NCI-H748 (cell line): ENCODE data around the gene TRAF3IP3.

ENCODE experiments used
- DNase-seq: peaks from one replicate; lab custom pipeline; 2025; ENCODE audit not compliant: unreplicated experiment; lab: John Stamatoyannopoulos, UW

The TRAF3IP3 gene

GRCh38 chr1:209755926-209756614 lies at the start of gene TRAF3IP3:
TRAF3IP3 (plus strand) TSS chr1:209756053; CDS start chr1:209760040, 3,987 bp downstream.
- DNase-seq = no peak

GRCh38 chr1:209706622-209707021 lies 49.2 kb upstream of the TRAF3IP3 start:
- no peak for DNase-seq

DNA sequence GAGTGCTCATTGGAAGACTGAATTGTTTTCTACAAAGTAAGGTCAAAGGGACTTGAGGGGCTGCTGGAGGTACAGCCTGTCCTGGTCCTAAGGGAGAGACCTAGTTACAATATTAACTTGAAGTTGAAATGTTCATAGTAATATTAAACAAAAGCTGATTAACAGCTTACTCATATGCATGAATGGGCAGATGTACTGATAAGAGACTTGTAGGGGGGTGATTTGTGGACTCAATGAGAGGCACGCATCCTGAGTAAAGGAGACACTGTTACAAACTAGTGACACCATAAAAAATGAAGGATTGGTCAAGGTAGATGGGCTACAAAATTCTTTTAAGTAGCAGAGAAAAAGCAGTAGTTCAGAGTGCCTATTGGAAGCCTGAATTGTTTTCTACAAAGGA lies 48.5 kb upstream of the TRAF3IP3 start:
- no peak for DNase-seq

DNA sequence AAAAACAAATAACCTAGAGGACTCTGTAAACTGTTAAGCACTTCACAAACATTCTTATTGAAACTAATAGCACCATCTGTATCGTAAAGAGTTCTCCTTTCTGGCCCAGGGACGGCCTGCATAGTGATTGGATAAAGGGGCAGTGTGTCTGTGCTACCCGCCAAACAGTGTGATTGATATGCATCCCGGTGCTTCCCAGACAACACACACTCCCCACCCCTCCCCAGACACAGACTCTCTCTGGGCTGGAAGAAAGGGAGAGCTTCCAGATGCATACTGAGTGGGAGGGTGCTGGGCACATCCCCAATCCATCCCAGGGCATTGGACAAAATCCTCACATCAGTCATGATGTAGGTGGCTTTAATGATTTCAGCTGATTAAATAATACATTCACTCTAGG lies 47.6 kb upstream of the TRAF3IP3 start:
- DNase-seq = no peak

DNA sequence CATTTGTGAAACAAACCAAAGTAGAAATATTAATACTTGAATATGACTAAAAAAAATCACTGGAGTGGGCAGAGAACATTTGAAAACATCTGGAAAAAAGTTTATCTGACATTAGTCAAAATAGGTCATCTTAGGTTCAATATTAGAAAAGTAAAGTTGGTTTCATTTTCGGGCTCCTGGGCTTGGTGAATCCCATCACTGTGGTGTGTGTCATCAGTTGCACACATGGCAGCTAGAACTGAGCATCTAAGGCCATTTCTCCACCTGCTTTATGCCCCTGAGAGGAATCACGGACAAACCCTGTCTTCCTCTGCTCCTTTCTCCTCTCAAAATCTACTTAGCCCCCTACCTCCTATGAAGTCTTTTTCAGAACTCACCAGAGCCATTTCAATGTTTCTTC lies 45.8 kb upstream of the TRAF3IP3 start:
- no peak for DNase-seq

- DNase-seq = no peak
These were observed 45.0 kb upstream of the TRAF3IP3 start for GRCh38 chr1:209710847-209711246.

DNA sequence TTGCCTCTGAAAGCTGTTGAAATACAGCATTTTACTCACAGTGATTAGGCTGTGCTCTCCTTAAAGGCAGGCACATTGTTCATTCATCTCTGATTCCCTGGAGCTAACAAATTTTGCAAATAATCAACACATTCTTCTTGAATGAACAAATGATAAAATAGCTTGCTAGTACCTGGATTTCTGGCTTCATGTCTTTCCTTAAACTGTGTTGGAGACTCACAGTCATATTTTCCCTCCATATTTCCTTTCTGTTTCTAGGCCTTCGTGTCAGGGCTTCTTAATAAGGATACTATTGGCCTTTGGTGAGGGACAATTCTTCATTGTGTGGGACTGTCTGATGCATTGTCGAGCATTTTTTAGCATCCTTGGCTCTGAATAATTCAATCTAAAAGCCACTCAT lies 41.5 kb upstream of the TRAF3IP3 start:
- no peak for DNase-seq

DNA sequence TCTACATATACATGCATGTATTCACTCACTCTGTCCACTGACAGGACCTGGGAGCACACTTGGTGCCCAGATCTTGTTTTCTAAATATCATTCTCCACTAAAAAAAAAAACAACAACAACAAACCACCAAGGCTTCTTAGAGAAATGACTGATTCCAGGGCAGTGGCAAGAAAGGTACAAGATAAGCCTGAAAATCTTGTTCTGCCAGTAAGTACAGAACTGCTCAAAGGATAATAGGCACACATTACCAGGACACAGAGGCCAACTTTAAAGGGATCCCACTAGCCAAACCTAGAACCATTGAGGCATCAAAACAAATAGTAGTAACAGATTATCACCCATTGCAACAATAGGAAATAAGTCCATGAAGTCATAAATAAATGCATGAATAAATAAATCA lies 40.5 kb upstream of the TRAF3IP3 start:
- no peak for DNase-seq

DNA sequence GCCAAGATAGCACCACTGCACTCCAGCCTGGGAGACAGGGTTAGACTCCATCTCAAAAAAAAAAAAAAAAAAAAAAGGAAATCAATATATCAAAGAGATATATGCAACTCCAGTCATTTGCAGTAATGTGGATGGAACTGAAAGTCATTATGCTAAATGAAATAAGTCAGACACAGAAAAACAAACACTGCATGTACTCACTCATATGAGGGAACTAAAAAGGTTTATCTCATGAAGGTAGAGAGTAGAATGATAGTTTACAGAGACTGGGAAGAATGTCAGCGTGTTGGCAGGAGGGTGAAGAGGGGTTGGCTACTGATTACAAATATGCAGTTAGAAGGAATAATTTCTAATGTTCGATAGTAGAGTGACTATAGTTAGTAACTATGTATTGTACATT lies 38.0 kb upstream of the TRAF3IP3 start:
- no peak for DNase-seq

GRCh38 chr1:209720326-209720725 lies 35.5 kb upstream of the TRAF3IP3 start:
- no peak for DNase-seq

- DNase-seq = no peak
These were observed 35.0 kb upstream of the TRAF3IP3 start for GRCh38 chr1:209720826-209721225.

GRCh38 chr1:209721323-209721722 lies 34.5 kb upstream of the TRAF3IP3 start:
- DNase-seq = no peak

DNA sequence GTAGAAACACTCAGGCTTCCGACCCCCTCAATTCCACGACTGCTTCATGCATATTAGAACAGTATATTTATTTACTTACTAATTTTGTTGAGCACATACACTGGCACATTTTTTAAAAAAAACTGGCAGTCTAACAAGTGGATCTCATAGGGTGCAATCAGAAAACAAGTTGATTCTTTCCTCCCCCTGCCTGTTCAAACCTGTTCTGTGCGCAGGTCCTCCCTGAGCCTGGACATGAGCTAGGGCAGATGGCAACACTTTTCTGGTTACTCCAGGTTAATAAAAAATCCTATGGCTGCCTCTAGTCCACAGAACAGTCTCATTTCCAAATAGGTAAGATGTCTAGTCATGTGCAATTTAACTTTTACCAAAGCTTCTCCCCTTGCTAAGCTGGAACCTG lies 32.6 kb upstream of the TRAF3IP3 start:
- no peak for DNase-seq

DNA sequence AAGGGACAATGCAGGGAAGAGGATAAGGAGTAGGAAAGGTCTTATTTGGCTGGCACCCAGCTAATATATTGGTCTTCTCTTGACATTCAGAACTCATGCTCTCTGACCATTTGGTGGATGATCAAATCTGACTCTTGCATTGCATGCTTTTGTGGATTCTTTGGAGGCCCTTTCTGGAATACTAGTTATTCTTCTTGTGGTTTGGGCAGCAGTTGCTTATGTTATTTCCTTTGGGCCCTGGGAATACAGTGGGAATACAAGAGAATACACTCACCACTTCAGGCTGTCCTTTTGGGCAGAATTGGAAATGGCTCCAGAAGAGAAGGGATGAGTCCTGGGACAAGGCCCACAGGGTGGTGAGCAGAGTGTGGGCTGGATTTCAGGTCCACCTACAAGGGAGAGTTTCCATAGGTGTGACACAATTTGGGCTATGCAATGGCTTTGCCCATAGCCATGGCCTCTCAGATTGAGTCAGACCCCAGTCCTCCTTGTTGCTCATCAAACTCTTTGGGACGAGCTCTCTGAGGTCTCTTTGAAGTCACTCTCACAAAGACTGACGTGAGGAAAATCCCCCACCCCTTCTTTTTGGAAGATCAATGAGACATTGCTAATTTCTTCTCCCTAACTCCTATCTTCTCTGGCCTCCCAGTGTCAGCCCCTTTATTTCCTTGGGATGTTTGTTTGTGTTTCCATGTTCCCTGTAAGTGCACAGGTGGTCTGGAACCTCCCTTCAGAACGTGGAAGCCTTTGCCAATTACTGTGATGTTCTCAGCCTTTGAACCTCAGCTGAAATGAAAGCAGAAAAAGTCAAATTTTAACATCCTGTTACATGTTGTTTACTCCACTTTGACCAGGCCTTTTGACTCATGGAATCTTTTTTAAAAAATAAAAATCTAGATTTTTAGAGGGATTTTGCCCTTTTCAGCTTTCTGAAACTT lies 31.8 kb upstream of the TRAF3IP3 start:
- no peak for DNase-seq

- DNase-seq = no peak
These were observed 28.6 kb upstream of the TRAF3IP3 start for GRCh38 chr1:209727286-209727685.

DNA sequence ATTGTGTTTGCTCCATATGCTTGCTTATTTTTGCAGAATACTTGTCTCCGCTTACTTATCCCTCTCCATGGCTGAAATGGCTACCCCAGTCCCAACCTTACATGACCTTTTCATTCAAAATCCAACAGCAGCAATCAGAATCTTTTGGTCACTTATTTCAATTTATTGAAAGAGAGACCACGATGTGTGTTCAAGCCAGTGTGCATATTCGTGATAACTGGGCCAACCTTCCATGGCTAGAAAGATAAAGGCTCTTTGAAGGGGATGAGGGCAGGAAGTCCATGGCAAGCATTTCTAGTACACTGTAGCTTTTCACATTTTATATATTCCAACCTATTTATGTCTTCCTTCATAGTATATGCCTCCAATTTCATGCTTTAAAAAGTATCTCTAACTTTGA lies 28.1 kb upstream of the TRAF3IP3 start:
- no peak for DNase-seq

GRCh38 chr1:209728466-209728865 lies 27.4 kb upstream of the TRAF3IP3 start:
- no peak for DNase-seq

- DNase-seq = no peak
These were observed 26.4 kb upstream of the TRAF3IP3 start for GRCh38 chr1:209729436-209729835.

GRCh38 chr1:209732725-209733124 lies 23.1 kb upstream of the TRAF3IP3 start:
- no peak for DNase-seq

GRCh38 chr1:209733409-209734192 lies 22.3 kb upstream of the TRAF3IP3 start:
- no peak for DNase-seq

- no peak for DNase-seq
These were observed 19.2 kb upstream of the TRAF3IP3 start for GRCh38 chr1:209736490-209737117.
